H1 (cell line): ENCODE results near the gene RIN2. TPM values are rescaled to one million over a fixed set of nuclear protein-coding genes. Genes with fewer than 3 reads are reported as not detected.

Experiments used
- CTBP2 ChIP-seq: IDR thresholded peaks from 2 replicates; pipeline ENCODE4 v1.7.0; 2011; ENCODE audit warnings: borderline replicate concordance, mild to moderate bottlenecking, moderate library complexity, mixed read lengths, low read length; ENCODE audit not compliant: insufficient read depth, insufficient read length
- GTF2F1 ChIP-seq: IDR thresholded peaks from 2 replicates; pipeline ENCODE4 v1.6.1; 2012; ENCODE audit warnings: low read depth, low read length, improper control_type of control experiment, borderline replicate concordance
- NANOG ChIP-seq: IDR thresholded peaks from 2 replicates; pipeline ENCODE4 v1.6.1; 2011; ENCODE audit warnings: low read length, low read depth, mild to moderate bottlenecking, inconsistent platforms; ENCODE audit not compliant: insufficient read depth, poor library complexity, severe bottlenecking
- NRF1 ChIP-seq: IDR thresholded peaks from 2 replicates; pipeline ENCODE4 v1.6.1; 2011; ENCODE audit warnings: mild to moderate bottlenecking, low read depth, low read length, improper control_type of control experiment
- PHF8 ChIP-seq: fragments of 200-600 bp; sonication (generic); conservative IDR thresholded peaks from 2 replicates; pipeline ENCODE4 v1.7.1; 2012; ENCODE audit warnings: low read depth, mild to moderate bottlenecking, inconsistent platforms, low read length, moderate library complexity
- POU5F1 ChIP-seq: IDR thresholded peaks from 2 replicates; pipeline ENCODE4 v1.6.1; 2011; ENCODE audit warnings: low read depth, mild to moderate bottlenecking, low read length, moderate library complexity
- RBBP5 ChIP-seq: IDR thresholded peaks from 2 replicates; pipeline ENCODE4 v1.7.1; 2012; ENCODE audit warnings: low read depth, mild to moderate bottlenecking, inconsistent platforms, low read length, moderate library complexity, borderline replicate concordance
- RNF2 ChIP-seq: fragments of 200-900, 300-1000 bp; sonication (generic); IDR thresholded peaks from 2 replicates; pipeline ENCODE4 v1.7.1; 2016; ENCODE audit warnings: borderline replicate concordance, low read depth, mild to moderate bottlenecking, antibody characterized with exemption, low read length; ENCODE audit not compliant: poor library complexity, severe bottlenecking; ENCODE audit errors: missing control alignments
- SIRT6 ChIP-seq: IDR thresholded peaks from one replicate; pipeline ENCODE4 v1.7.1; 2012; ENCODE audit warnings: low read length, inconsistent platforms
- polyA plus RNA-seq, 7 experiments: library from polyadenylated mRNA; depleted of rRNA in 3 of 7; stranded (reverse) in 5 of 7; unstranded in 2 of 7; fragments of >200 nt in 5 of 7; fragments of 200-250 nt in 2 of 7; gene quantifications; 1 replicate in 5 of 7; 2 replicates in 1 of 7; 4 replicates in 1 of 7; pipeline versions ENCODE4 v1.2.1 to v1.2.3, GENCODE V29; 2011 to 2013; ENCODE audit warnings: missing spikeins in 2 of 7, mixed read lengths in 2 of 7
- total RNA-seq: library from RNA; stranded (reverse); fragmentation: NEBNext Ultra II Directional; extraction: Animal tissue kit (Norgen Biotek cat#: 25700); gene quantifications from 2 replicates; pipeline ENCODE4 v1.2.1, GENCODE V29; 2021
- TF ChIP-seq, protein P1 (sequence below): fragments of 300-600 bp; sonication (generic); IDR thresholded peaks from 2 replicates; pipeline ENCODE4 v1.7.1; 2012; ENCODE audit warnings: low read length, moderate library complexity, mild to moderate bottlenecking, inconsistent platforms; ENCODE audit not compliant: insufficient replicate concordance

Gene RIN2
- total and polyA plus RNA-seq, 2 of the 8 experiments (the other 6 are each of a cell fraction or from before 2014, with no cell fraction given): 0.20 to 1.3 TPM

DNA sequence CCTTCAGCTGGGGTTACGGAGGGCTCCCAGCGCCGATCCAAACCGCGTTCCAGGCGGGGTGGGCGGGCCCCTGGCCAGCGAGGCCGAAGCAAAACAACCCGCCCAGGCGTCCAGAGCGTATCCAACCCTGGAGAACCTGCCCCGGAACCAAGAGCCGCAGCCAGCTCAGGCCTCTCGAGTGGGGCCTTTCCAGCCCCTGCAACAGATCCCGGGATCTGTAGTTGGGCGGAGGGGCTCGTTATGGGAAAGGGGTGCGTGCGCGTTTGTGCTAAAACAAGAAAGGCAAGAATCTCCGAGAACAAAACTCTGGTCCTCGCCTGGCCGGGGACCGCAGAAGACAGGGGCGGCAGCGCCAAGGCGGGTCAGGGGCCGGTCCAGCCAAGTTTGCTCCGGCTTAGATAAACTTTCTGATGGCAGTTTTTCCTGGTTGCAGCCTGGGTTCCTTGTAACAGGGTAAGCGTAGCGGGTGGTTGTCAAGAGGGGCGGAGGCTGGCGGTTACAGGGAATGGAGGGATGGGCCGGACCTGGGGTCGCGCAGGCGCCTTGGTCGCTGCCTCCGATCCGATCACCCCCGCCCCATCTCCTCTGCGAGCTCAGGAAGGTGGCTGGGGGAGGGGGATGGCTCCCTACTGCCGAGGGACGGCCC lies 448 bp upstream of the RIN2 start (continued):
- 0 out of 2 replicates have a peak, but pooled peaks have one; percentile 19 for TF ChIP-seq PHF8
- TF ChIP-seq POU5F1: no peak
- TF ChIP-seq GTF2F1: no peak
- TF ChIP-seq, protein P1, sequence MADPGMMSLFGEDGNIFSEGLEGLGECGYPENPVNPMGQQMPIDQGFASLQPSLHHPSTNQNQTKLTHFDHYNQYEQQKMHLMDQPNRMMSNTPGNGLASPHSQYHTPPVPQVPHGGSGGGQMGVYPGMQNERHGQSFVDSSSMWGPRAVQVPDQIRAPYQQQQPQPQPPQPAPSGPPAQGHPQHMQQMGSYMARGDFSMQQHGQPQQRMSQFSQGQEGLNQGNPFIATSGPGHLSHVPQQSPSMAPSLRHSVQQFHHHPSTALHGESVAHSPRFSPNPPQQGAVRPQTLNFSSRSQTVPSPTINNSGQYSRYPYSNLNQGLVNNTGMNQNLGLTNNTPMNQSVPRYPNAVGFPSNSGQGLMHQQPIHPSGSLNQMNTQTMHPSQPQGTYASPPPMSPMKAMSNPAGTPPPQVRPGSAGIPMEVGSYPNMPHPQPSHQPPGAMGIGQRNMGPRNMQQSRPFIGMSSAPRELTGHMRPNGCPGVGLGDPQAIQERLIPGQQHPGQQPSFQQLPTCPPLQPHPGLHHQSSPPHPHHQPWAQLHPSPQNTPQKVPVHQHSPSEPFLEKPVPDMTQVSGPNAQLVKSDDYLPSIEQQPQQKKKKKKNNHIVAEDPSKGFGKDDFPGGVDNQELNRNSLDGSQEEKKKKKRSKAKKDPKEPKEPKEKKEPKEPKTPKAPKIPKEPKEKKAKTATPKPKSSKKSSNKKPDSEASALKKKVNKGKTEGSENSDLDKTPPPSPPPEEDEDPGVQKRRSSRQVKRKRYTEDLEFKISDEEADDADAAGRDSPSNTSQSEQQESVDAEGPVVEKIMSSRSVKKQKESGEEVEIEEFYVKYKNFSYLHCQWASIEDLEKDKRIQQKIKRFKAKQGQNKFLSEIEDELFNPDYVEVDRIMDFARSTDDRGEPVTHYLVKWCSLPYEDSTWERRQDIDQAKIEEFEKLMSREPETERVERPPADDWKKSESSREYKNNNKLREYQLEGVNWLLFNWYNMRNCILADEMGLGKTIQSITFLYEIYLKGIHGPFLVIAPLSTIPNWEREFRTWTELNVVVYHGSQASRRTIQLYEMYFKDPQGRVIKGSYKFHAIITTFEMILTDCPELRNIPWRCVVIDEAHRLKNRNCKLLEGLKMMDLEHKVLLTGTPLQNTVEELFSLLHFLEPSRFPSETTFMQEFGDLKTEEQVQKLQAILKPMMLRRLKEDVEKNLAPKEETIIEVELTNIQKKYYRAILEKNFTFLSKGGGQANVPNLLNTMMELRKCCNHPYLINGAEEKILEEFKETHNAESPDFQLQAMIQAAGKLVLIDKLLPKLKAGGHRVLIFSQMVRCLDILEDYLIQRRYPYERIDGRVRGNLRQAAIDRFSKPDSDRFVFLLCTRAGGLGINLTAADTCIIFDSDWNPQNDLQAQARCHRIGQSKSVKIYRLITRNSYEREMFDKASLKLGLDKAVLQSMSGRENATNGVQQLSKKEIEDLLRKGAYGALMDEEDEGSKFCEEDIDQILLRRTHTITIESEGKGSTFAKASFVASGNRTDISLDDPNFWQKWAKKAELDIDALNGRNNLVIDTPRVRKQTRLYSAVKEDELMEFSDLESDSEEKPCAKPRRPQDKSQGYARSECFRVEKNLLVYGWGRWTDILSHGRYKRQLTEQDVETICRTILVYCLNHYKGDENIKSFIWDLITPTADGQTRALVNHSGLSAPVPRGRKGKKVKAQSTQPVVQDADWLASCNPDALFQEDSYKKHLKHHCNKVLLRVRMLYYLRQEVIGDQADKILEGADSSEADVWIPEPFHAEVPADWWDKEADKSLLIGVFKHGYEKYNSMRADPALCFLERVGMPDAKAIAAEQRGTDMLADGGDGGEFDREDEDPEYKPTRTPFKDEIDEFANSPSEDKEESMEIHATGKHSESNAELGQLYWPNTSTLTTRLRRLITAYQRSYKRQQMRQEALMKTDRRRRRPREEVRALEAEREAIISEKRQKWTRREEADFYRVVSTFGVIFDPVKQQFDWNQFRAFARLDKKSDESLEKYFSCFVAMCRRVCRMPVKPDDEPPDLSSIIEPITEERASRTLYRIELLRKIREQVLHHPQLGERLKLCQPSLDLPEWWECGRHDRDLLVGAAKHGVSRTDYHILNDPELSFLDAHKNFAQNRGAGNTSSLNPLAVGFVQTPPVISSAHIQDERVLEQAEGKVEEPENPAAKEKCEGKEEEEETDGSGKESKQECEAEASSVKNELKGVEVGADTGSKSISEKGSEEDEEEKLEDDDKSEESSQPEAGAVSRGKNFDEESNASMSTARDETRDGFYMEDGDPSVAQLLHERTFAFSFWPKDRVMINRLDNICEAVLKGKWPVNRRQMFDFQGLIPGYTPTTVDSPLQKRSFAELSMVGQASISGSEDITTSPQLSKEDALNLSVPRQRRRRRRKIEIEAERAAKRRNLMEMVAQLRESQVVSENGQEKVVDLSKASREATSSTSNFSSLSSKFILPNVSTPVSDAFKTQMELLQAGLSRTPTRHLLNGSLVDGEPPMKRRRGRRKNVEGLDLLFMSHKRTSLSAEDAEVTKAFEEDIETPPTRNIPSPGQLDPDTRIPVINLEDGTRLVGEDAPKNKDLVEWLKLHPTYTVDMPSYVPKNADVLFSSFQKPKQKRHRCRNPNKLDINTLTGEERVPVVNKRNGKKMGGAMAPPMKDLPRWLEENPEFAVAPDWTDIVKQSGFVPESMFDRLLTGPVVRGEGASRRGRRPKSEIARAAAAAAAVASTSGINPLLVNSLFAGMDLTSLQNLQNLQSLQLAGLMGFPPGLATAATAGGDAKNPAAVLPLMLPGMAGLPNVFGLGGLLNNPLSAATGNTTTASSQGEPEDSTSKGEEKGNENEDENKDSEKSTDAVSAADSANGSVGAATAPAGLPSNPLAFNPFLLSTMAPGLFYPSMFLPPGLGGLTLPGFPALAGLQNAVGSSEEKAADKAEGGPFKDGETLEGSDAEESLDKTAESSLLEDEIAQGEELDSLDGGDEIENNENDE: no peak
- peak; percentile 60 for TF ChIP-seq NRF1
- TF ChIP-seq RBBP5: peak; percentile 38; the same call in 1 of the 2 replicates
- no peak for TF ChIP-seq SIRT6
- TF ChIP-seq CTBP2: peak; percentile 78
- no peak for TF ChIP-seq NANOG
- TF ChIP-seq RNF2: no peak
